CD4-positive, CD25-positive, alpha-beta regulatory T cell (primary cell): Measurements from ENCODE around the gene U2AF1L4. TPM values are rescaled to one million over a fixed set of nuclear protein-coding genes. Genes with fewer than 3 reads are reported as not detected.

Experiments
- ATAC-seq, 2 donors: fragments of 150-1000 bp; cut with Tn5 transposase; one replicate each; pipeline ENCODE4 v1.10.0; 2021; ENCODE audit warnings: low read depth in 2 of 2, moderate number of reproducible peaks in 2 of 2, moderate library complexity in 1 of 2
- DNase-seq, 3 donors: peaks; one replicate each; pipeline versions ENCODE4 v3.0.0 to v3.0.0-alpha.2; 2012 to 2022; ENCODE audit warnings: mixed read lengths in 1 of 3
- H3K27ac ChIP-seq: one replicate; pipeline ENCODE4 v1.7.0; 2013; ENCODE audit warnings: mild to moderate bottlenecking, low read length; ENCODE audit not compliant: insufficient read depth, poor library complexity, severe bottlenecking
- H3K27me3 ChIP-seq: one replicate; pipeline ENCODE4 v1.7.0; 2013; ENCODE audit warnings: low read length; ENCODE audit not compliant: control insufficient read depth, insufficient read depth
- H3K36me3 ChIP-seq: one replicate; pipeline ENCODE4 v1.7.0; 2013; ENCODE audit warnings: mild to moderate bottlenecking, low read length, moderate library complexity; ENCODE audit not compliant: control insufficient read depth, insufficient read depth
- H3K4me1 ChIP-seq: 2 replicates; pipeline ENCODE4 v1.7.0; 2013; ENCODE audit warnings: mild to moderate bottlenecking, low read length; ENCODE audit not compliant: insufficient read depth, control insufficient read depth, poor library complexity, severe bottlenecking
- H3K4me3 ChIP-seq: one replicate; pipeline ENCODE4 v1.7.0; 2013; ENCODE audit warnings: low read depth, mild to moderate bottlenecking, low read length, moderate library complexity
- H3K9me3 ChIP-seq, 2 experiments: 1 replicate in 1 of 2; 2 replicates in 1 of 2; pipeline ENCODE4 v1.7.0; 2013; ENCODE audit warnings: low read length in 2 of 2, mild to moderate bottlenecking in 1 of 2, moderate library complexity in 1 of 2; ENCODE audit not compliant: control insufficient read depth in 2 of 2
- H3K27ac Mint-ChIP-seq, 3 donors: one replicate each; pipeline ENCODE4 v1.8.0; 2020 to 2022; ENCODE audit warnings: mild to moderate bottlenecking in 3 of 3, mixed read lengths in 3 of 3, moderate library complexity in 2 of 3
- H3K27me3 Mint-ChIP-seq: one replicate; pipeline ENCODE4 v1.8.0; 2022; ENCODE audit warnings: mild to moderate bottlenecking, mixed read lengths
- H3K36me3 Mint-ChIP-seq: one replicate; pipeline ENCODE4 v1.8.0; 2020; ENCODE audit warnings: mixed read lengths
- H3K4me1 Mint-ChIP-seq, 4 donors: one replicate each; pipeline ENCODE4 v1.8.0; 2020 to 2022; ENCODE audit warnings: mixed read lengths in 4 of 4, mild to moderate bottlenecking in 1 of 4
- H3K4me3 Mint-ChIP-seq, 4 donors: one replicate each; pipeline ENCODE4 v1.8.0; 2020 to 2022; ENCODE audit warnings: mild to moderate bottlenecking in 4 of 4, mixed read lengths in 4 of 4, moderate library complexity in 3 of 4
- H3K9me3 Mint-ChIP-seq, 7 donors: one replicate each; pipeline ENCODE4 v1.8.0; 2020 to 2022; ENCODE audit warnings: mixed read lengths in 7 of 7, mild to moderate bottlenecking in 3 of 7, moderate library complexity in 2 of 7
- polyA plus RNA-seq, 4 donors: library from polyadenylated mRNA; unstranded; fragments of 300-500 nt; fragmentation: Illumina TruSeq; gene quantifications; one replicate each; pipeline ENCODE4 v1.2.3, GENCODE V29; 2021
- total RNA-seq: library from RNA; stranded (reverse); gene quantifications from one replicate; pipeline ENCODE4 v1.2.3, GENCODE V29; 2022

The U2AF1L4 gene
- total RNA-seq = 70.8 TPM
- polyA plus RNA-seq = 10 to 100 TPM; 48.4 to 66.5 (median 58.5) TPM

GRCh38 chr19:35745328-35746086, at the start of gene U2AF1L4, which contains the start of gene PSENEN:
Gene U2AF1L4, minus strand, starts transcription at chr19:35745418. Its CDS starts 27 bp downstream, at chr19:35745391.
Gene PSENEN, plus strand, starts transcription at chr19:35745651. Its CDS starts 280 bp downstream, at chr19:35745931.
- Mint-ChIP-seq H3K9me3 (no peaks in the 10 kb centered on the region), H3K4me1 (peaks cover 5 to 69% (median 35%) of the 10 kb centered on the region in 4 donors), H3K27ac (peak within 1 kb of the TSS; percentile 99 to 100 (median 100)), H3K36me3 (peaks cover 9% of the 10 kb centered on the region), H3K27me3 (peaks cover 12% of the 10 kb centered on the region), H3K4me3 (peak within 1 kb of the TSS; percentile 90 to 98 (median 94))
- peak within 1 kb of the TSS; percentile 88 for H3K4me3 ChIP-seq
- H3K27me3 ChIP-seq = no peaks in the 10 kb centered on the region
- peak within 1 kb of the TSS; percentile 100 for H3K27ac ChIP-seq
- DNase-seq (peak; percentile 97 to 100 (median 98)), ATAC-seq (peak; percentile 59)
- H3K9me3 ChIP-seq = no peaks in the 10 kb centered on the region
- no peaks in the 10 kb centered on the region for H3K36me3 ChIP-seq
- H3K4me1 ChIP-seq = peaks cover 66% of the 10 kb centered on the region

- Histone ChIP-seq H3K9me3 (no peaks in the 10 kb centered on the region), H3K4me3 (no peak overlapping the region), H3K36me3 (no peaks in the 10 kb centered on the region), H3K27me3 (peaks cover 2% of the 10 kb centered on the region), H3K4me1 (no peaks in the 10 kb centered on the region), H3K27ac (no peak overlapping the region)
- DNase-seq (no peak), ATAC-seq (no peak)
- H3K4me1 Mint-ChIP-seq = peaks cover 0 to 4% (median 1%) of the 10 kb centered on the region in 4 donors
- H3K27me3 Mint-ChIP-seq = peaks cover 28% of the 10 kb centered on the region
- H3K36me3 Mint-ChIP-seq = no peaks in the 10 kb centered on the region
- no peak overlapping the region for H3K4me3 Mint-ChIP-seq
- H3K9me3 Mint-ChIP-seq = peaks cover 0 to 3% (median 0%) of the 10 kb centered on the region in 7 donors
- H3K27ac Mint-ChIP-seq = no peak overlapping the region
Measured at GRCh38 chr19:35793381-35794165, 48.4 kb upstream of the U2AF1L4 start.

GRCh38 chr19:35792888-35793287, 47.7 kb upstream of the U2AF1L4 start:
- peaks cover 2% of the 10 kb centered on the region for H3K27me3 ChIP-seq
- no peak overlapping the region for H3K27ac ChIP-seq
- no peak overlapping the region for H3K27ac Mint-ChIP-seq
- no peaks in the 10 kb centered on the region for H3K36me3 Mint-ChIP-seq
- no peaks in the 10 kb centered on the region for H3K9me3 ChIP-seq
- peaks cover 22% of the 10 kb centered on the region for H3K27me3 Mint-ChIP-seq
- ATAC-seq (no peak), DNase-seq (no peak)
- no peak overlapping the region for H3K4me3 Mint-ChIP-seq
- no peaks in the 10 kb centered on the region for H3K36me3 ChIP-seq
- H3K4me1 ChIP-seq = no peaks in the 10 kb centered on the region
- no peak overlapping the region for H3K4me3 ChIP-seq
- H3K9me3 Mint-ChIP-seq = peaks cover 0 to 1% (median 0%) of the 10 kb centered on the region in 7 donors
- H3K4me1 Mint-ChIP-seq = peaks cover 0 to 4% (median 1%) of the 10 kb centered on the region in 4 donors

- peaks cover 2% of the 10 kb centered on the region for H3K27me3 ChIP-seq
- no peaks in the 10 kb centered on the region for H3K9me3 ChIP-seq
- Mint-ChIP-seq H3K4me3 (no peak overlapping the region), H3K4me1 (peaks cover 0 to 4% (median 1%) of the 10 kb centered on the region in 4 donors), H3K27me3 (peaks cover 18% of the 10 kb centered on the region), H3K27ac (no peak overlapping the region), H3K9me3 (peaks cover 0 to 1% (median 0%) of the 10 kb centered on the region in 7 donors), H3K36me3 (no peaks in the 10 kb centered on the region)
- DNase-seq (no peak), ATAC-seq (no peak)
- no peak overlapping the region for H3K4me3 ChIP-seq
- no peaks in the 10 kb centered on the region for H3K4me1 ChIP-seq
- no peaks in the 10 kb centered on the region for H3K36me3 ChIP-seq
- no peak overlapping the region for H3K27ac ChIP-seq
Measured at GRCh38 chr19:35792312-35792711, 47.1 kb upstream of the U2AF1L4 start.

GRCh38 chr19:35791814-35792279, 46.6 kb upstream of the U2AF1L4 start:
- no peaks in the 10 kb centered on the region for H3K9me3 ChIP-seq
- peaks cover 0 to 1% (median 0%) of the 10 kb centered on the region in 7 donors for H3K9me3 Mint-ChIP-seq
- no peak overlapping the region for H3K27ac ChIP-seq
- no peaks in the 10 kb centered on the region for H3K36me3 ChIP-seq
- H3K4me1 Mint-ChIP-seq = peaks cover 0 to 3% (median 0%) of the 10 kb centered on the region in 4 donors
- no peaks in the 10 kb centered on the region for H3K4me1 ChIP-seq
- H3K36me3 Mint-ChIP-seq = no peaks in the 10 kb centered on the region
- H3K27me3 ChIP-seq = peaks cover 2% of the 10 kb centered on the region
- ATAC-seq = no peak
- no peak overlapping the region for H3K4me3 ChIP-seq
- no peak overlapping the region for H3K27ac Mint-ChIP-seq
- peaks cover 13% of the 10 kb centered on the region for H3K27me3 Mint-ChIP-seq
- no peak for DNase-seq
- H3K4me3 Mint-ChIP-seq = no peak overlapping the region

GRCh38 chr19:35790981-35791813, 46.0 kb upstream of the U2AF1L4 start:
- DNase-seq (peak in 2 of 3 donors; percentile 14 to 18), ATAC-seq (peak in 1 of 2 donors; percentile 9)
- Histone ChIP-seq H3K27me3 (no peaks in the 10 kb centered on the region), H3K4me3 (no peak overlapping the region), H3K4me1 (no peaks in the 10 kb centered on the region), H3K9me3 (no peaks in the 10 kb centered on the region), H3K36me3 (no peaks in the 10 kb centered on the region), H3K27ac (no peak overlapping the region)
- Mint-ChIP-seq H3K27me3 (peaks cover 7% of the 10 kb centered on the region), H3K4me1 (no peaks in the 10 kb centered on the region), H3K27ac (no peak overlapping the region), H3K9me3 (peaks cover 0 to 1% (median 0%) of the 10 kb centered on the region in 7 donors), H3K36me3 (no peaks in the 10 kb centered on the region), H3K4me3 (no peak overlapping the region)
